NCI-H1105 treated with DMSO at 0.1 percent for 48 hours (cell line): ENCODE data around the gene SF1.

Source experiments
- DNase-seq: peaks from one replicate; lab custom pipeline; 2025; lab: John Stamatoyannopoulos, UW

Gene SF1

GRCh38 chr11:64777449-64778222 lies 706 bp downstream of the SF1 start:
- DNase-seq: peak; percentile 72

- no peak for DNase-seq
Observed at GRCh38 chr11:64776875-64777274, 1.5 kb downstream of the SF1 start.

- DNase-seq: no peak
Observed at GRCh38 chr11:64776425-64776824, 1.9 kb downstream of the SF1 start.

- no peak for DNase-seq
Observed at GRCh38 chr11:64774144-64774543, 4.2 kb downstream of the SF1 start.

GRCh38 chr11:64772303-64773018 lies 5.9 kb downstream of the SF1 start:
- DNase-seq: no peak

- no peak for DNase-seq
Observed at GRCh38 chr11:64771861-64772260, 6.5 kb downstream of the SF1 start.

GRCh38 chr11:64770120-64770519 lies 8.2 kb downstream of the SF1 start:
- no peak for DNase-seq

- no peak for DNase-seq
Observed at GRCh38 chr11:64769283-64769682, 9.1 kb downstream of the SF1 start.

GRCh38 chr11:64768300-64768694 lies 10.0 kb downstream of the SF1 start:
- no peak for DNase-seq

GRCh38 chr11:64767344-64768299 lies 10.7 kb downstream of the SF1 start:
- DNase-seq: no peak

- DNase-seq: no peak
Observed at GRCh38 chr11:64766881-64767280, 11.5 kb downstream of the SF1 start.

GRCh38 chr11:64765851-64766665 lies 12.3 kb downstream of the SF1 start:
- no peak for DNase-seq

GRCh38 chr11:64765291-64765850 lies 13.0 kb downstream of the SF1 start:
- no peak for DNase-seq

- DNase-seq: no peak
Observed at GRCh38 chr11:64764753-64765152, 13.6 kb downstream of the SF1 start.

GRCh38 chr11:64764040-64764611 lies 14.2 kb downstream of the SF1 start:
- no peak for DNase-seq

GRCh38 chr11:64763526-64764039 lies 14.8 kb downstream of the SF1 start:
- DNase-seq: no peak

GRCh38 chr11:64762674-64763525 lies 15.4 kb downstream of the SF1 start:
- DNase-seq: no peak

GRCh38 chr11:64762277-64762673 lies 16.1 kb downstream of the SF1 start:
- DNase-seq: no peak

- DNase-seq: no peak
Observed at GRCh38 chr11:64760759-64761420, 17.5 kb downstream of the SF1 start.
